ENCODE measurements around the gene PLXNA2.

The PLXNA2 gene

GRCh38 chr1:208265122-208265469, 20.9 kb upstream of the PLXNA2 start:
- no peak for DNase-seq (ENCODE audit: low read depth in 1 of 2, low spot score in 1 of 2)

- DNase-seq (ENCODE audit: low read depth in 1 of 2, low spot score in 1 of 2) = no peak
Observed at GRCh38 chr1:208264469-208265121, 20.4 kb upstream of the PLXNA2 start.

GRCh38 chr1:208261874-208262273, 17.7 kb upstream of the PLXNA2 start:
- no peak for DNase-seq (ENCODE audit: low read depth in 1 of 2, low spot score in 1 of 2)

GRCh38 chr1:208258277-208258676, 14.1 kb upstream of the PLXNA2 start:
- no peak for DNase-seq (ENCODE audit: low read depth in 1 of 2, low spot score in 1 of 2)

- no peak for DNase-seq (ENCODE audit: low read depth in 1 of 2, low spot score in 1 of 2)
Observed at GRCh38 chr1:208257351-208257750, 13.2 kb upstream of the PLXNA2 start.

- DNase-seq (ENCODE audit: low read depth in 1 of 2, low spot score in 1 of 2) = no peak
Observed at GRCh38 chr1:208256556-208256955, 12.4 kb upstream of the PLXNA2 start.

- no peak for DNase-seq (ENCODE audit: low read depth in 1 of 2, low spot score in 1 of 2)
Observed at GRCh38 chr1:208256091-208256490, 11.9 kb upstream of the PLXNA2 start.

- no peak for DNase-seq (ENCODE audit: low read depth in 1 of 2, low spot score in 1 of 2)
Observed at GRCh38 chr1:208254862-208255261, 10.7 kb upstream of the PLXNA2 start.

- no peak for DNase-seq (ENCODE audit: low read depth in 1 of 2, low spot score in 1 of 2)
Observed at GRCh38 chr1:208254376-208254775, 10.2 kb upstream of the PLXNA2 start.

GRCh38 chr1:208252836-208253576, 8.8 kb upstream of the PLXNA2 start:
- DNase-seq (ENCODE audit: low read depth in 1 of 2, low spot score in 1 of 2) = no peak

GRCh38 chr1:208251911-208252835, 8.0 kb upstream of the PLXNA2 start:
- no peak for DNase-seq (ENCODE audit: low read depth in 1 of 2, low spot score in 1 of 2)

- DNase-seq (ENCODE audit: low read depth in 1 of 2, low spot score in 1 of 2) = no peak
Observed at GRCh38 chr1:208251015-208251414, 6.8 kb upstream of the PLXNA2 start.

- no peak for DNase-seq (ENCODE audit: low read depth in 1 of 2, low spot score in 1 of 2)
Observed at GRCh38 chr1:208250613-208251012, 6.4 kb upstream of the PLXNA2 start.

GRCh38 chr1:208248991-208249696, 5.0 kb upstream of the PLXNA2 start:
- no peak for DNase-seq (ENCODE audit: low read depth in 1 of 2, low spot score in 1 of 2)

GRCh38 chr1:208248307-208248801, 4.2 kb upstream of the PLXNA2 start:
- no peak for DNase-seq (ENCODE audit: low read depth in 1 of 2, low spot score in 1 of 2)

GRCh38 chr1:208247696-208248095, 3.5 kb upstream of the PLXNA2 start:
- DNase-seq (ENCODE audit: low read depth in 1 of 2, low spot score in 1 of 2) = no peak

GRCh38 chr1:208245185-208245705, 1.1 kb upstream of the PLXNA2 start:
- peak; percentile 39 to 69 for DNase-seq (ENCODE audit: low read depth in 1 of 2, low spot score in 1 of 2)

GRCh38 chr1:208243527-208243966, 637 bp downstream of the PLXNA2 start:
- DNase-seq (ENCODE audit: low read depth in 1 of 2, low spot score in 1 of 2) = no peak

GRCh38 chr1:208242941-208243526, 1.1 kb downstream of the PLXNA2 start:
- no peak for DNase-seq (ENCODE audit: low read depth in 1 of 2, low spot score in 1 of 2)

GRCh38 chr1:208242146-208242545, 2.0 kb downstream of the PLXNA2 start:
- no peak for DNase-seq (ENCODE audit: low read depth in 1 of 2, low spot score in 1 of 2)
